Ascending aorta (tissue), 2 donors: Measurements from ENCODE around the gene MYH9. TPM values are rescaled to one million over a fixed set of nuclear protein-coding genes. Genes with fewer than 3 reads are reported as not detected.

Experiments used
- DNase-seq, 2 donors: peaks; one replicate each; pipeline ENCODE4 v3.0.0-alpha.2; 2019; ENCODE audit warnings: low spot score in 2 of 2
- H3K27ac ChIP-seq, 2 donors: fragments of 200-600 bp; sonication (generic); one replicate each; pipeline ENCODE4 v1.5.1; 2016 to 2017; ENCODE audit warnings: mild to moderate bottlenecking in 1 of 2
- H3K27me3 ChIP-seq: fragments of 200-600 bp; sonication (generic); one replicate; pipeline ENCODE4 v1.5.1; 2017
- H3K36me3 ChIP-seq, 2 donors: fragments of 200-600 bp; sonication (generic); one replicate each; pipeline ENCODE4 v1.5.1; 2016
- H3K4me1 ChIP-seq, 2 donors: fragments of 200-600 bp; sonication (generic); one replicate each; pipeline ENCODE4 v1.5.1; 2016 to 2017; ENCODE audit warnings: mild to moderate bottlenecking in 1 of 2
- H3K4me3 ChIP-seq, 2 donors: fragments of 200-600 bp; sonication (generic); one replicate each; pipeline ENCODE4 v1.5.1; 2016 to 2017; ENCODE audit warnings: mild to moderate bottlenecking in 1 of 2
- H3K9me3 ChIP-seq, 2 donors: fragments of 200-600 bp; sonication (generic); one replicate each; pipeline ENCODE4 v1.5.1; 2016
- intact Hi-C: fragments of 100-400 bp; cut with DNase I; formaldehyde crosslinking; loops from one replicate; pipeline ENCODE4 v1.15.1; 2023
- total RNA-seq: library from RNA; depleted of rRNA; stranded (reverse); fragments of >200 nt; gene quantifications from one replicate; pipeline ENCODE4 v1.1.0, GENCODE V29; 2016
- TF ChIP-seq, protein P1 (sequence below), 3 experiments: fragments of 200-600 bp in 2 of 3; fragments of 450-650 bp in 1 of 3; sonication (generic) in 2 of 3; IDR thresholded peaks; one replicate each; pipeline ENCODE4 v1.5.1; 2016 to 2019; ENCODE audit warnings: antibody characterized with exemption in 3 of 3, mild to moderate bottlenecking in 1 of 3, moderate library complexity in 1 of 3

The MYH9 gene
- total RNA-seq, 1 donor from 2014 or later: 1,114 TPM

GRCh38 chr22:36375071-36375980 lies 12.4 kb downstream of the MYH9 start:
- peak overlapping the region in 1 of 2 donors; percentile 54 for H3K4me3 ChIP-seq
- peak overlapping the region; percentile 92 to 99 for H3K27ac ChIP-seq
- H3K36me3 ChIP-seq: peaks cover 13 to 19% of the 10 kb centered on the region in 2 donors
- no peaks in the 10 kb centered on the region for H3K9me3 ChIP-seq
- intact Hi-C loops: no loop called here
- TF ChIP-seq, protein P1, sequence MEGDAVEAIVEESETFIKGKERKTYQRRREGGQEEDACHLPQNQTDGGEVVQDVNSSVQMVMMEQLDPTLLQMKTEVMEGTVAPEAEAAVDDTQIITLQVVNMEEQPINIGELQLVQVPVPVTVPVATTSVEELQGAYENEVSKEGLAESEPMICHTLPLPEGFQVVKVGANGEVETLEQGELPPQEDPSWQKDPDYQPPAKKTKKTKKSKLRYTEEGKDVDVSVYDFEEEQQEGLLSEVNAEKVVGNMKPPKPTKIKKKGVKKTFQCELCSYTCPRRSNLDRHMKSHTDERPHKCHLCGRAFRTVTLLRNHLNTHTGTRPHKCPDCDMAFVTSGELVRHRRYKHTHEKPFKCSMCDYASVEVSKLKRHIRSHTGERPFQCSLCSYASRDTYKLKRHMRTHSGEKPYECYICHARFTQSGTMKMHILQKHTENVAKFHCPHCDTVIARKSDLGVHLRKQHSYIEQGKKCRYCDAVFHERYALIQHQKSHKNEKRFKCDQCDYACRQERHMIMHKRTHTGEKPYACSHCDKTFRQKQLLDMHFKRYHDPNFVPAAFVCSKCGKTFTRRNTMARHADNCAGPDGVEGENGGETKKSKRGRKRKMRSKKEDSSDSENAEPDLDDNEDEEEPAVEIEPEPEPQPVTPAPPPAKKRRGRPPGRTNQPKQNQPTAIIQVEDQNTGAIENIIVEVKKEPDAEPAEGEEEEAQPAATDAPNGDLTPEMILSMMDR (IDR thresholded peaks at IDR 0.05): no peak
- peaks cover 64 to 98% of the 10 kb centered on the region in 2 donors for H3K4me1 ChIP-seq
- no peak for DNase-seq
- no peaks in the 10 kb centered on the region for H3K27me3 ChIP-seq

DNA sequence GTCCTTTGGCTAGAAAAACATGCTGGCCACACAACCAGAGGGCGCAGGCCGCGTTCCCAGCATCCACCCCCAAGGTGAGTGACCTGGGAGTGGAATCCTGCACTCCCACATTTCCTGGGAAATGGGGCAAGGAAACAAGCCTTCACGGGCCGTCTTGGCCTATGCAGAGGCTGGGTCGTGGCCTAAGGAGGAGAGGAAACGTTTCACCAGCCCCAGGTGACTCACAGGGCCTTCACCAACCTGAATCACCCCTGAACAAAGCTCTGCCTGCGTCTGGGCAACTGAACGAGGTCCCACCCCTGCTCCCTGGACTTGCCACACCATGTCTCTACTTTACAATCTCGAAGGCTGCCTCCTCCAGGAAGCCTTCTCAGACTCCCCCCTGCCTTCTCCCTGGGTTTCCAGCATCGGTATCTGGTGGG lies 13.2 kb downstream of the MYH9 start:
- intact Hi-C loops: no loop called here
- Histone ChIP-seq H3K27ac (peak overlapping the region; percentile 92 to 99), H3K4me1 (peaks cover 66 to 98% of the 10 kb centered on the region in 2 donors), H3K27me3 (no peaks in the 10 kb centered on the region), H3K36me3 (peaks cover 13 to 19% of the 10 kb centered on the region in 2 donors), H3K4me3 (peak overlapping the region in 1 of 2 donors; percentile 54), H3K9me3 (no peaks in the 10 kb centered on the region)
- peak in 1 of 2 donors; percentile 84 for DNase-seq
- TF ChIP-seq, protein P1 (IDR thresholded peaks at IDR 0.05): no peak

DNA sequence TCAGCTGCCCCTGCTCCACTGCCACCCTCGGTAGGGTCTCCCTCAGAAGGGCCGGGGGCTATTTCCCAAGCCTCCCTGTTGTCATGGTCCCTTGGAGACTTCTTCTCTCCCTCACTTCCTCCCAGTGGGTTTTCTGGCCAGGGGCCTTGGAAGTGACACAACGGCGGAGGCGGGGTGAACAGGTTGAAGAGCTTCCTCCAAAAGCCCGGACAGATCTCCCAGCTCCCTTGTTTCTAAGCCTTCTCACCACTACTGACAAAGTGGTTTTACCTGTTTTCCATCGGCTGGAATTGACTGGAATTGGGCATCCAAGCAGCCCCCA lies 14.5 kb downstream of the MYH9 start:
- TF ChIP-seq, protein P1 (IDR thresholded peaks at IDR 0.05): no peak
- peak overlapping the region; percentile 92 to 99 for H3K27ac ChIP-seq
- peaks cover 15 to 16% of the 10 kb centered on the region in 2 donors for H3K36me3 ChIP-seq
- no peaks in the 10 kb centered on the region for H3K9me3 ChIP-seq
- DNase-seq: no peak
- no peaks in the 10 kb centered on the region for H3K27me3 ChIP-seq
- intact Hi-C loops: no loop called here
- H3K4me1 ChIP-seq: peaks cover 72 to 98% of the 10 kb centered on the region in 2 donors
- peak overlapping the region; percentile 7 to 54 for H3K4me3 ChIP-seq

DNA sequence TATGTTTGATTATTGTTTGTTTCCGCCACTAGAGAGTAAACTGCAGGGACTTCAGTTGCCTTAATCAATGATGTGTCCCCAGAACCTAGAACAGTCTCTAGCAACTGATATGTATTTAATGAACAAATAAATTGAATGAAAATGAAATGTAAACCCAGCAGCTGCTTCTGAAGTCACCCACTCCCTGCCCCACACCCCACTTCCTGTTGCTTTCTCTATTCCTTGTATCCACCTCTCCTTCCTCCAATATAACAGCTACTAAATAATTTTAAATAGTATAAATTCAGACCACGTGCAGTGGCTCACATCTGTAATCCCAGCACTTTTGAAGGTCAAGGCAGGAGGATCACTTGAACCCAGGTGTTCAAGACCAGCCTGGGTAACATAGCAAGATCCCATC lies 15.8 kb downstream of the MYH9 start:
- intact Hi-C loops: no loop called here
- H3K4me1 ChIP-seq: peaks cover 73 to 98% of the 10 kb centered on the region in 2 donors
- H3K27me3 ChIP-seq: no peaks in the 10 kb centered on the region
- TF ChIP-seq, protein P1 (IDR thresholded peaks at IDR 0.05): no peak
- H3K4me3 ChIP-seq: peak overlapping the region in 1 of 2 donors; percentile 54
- no peaks in the 10 kb centered on the region for H3K9me3 ChIP-seq
- H3K36me3 ChIP-seq: peaks cover 15 to 22% of the 10 kb centered on the region in 2 donors
- peak overlapping the region; percentile 92 to 99 for H3K27ac ChIP-seq
- DNase-seq: no peak

GRCh38 chr22:36369922-36370791 lies 17.6 kb downstream of the MYH9 start:
- peak overlapping the region; percentile 30 to 54 for H3K4me3 ChIP-seq
- TF ChIP-seq, protein P1 (IDR thresholded peaks at IDR 0.05): no peak
- DNase-seq: no peak
- no peaks in the 10 kb centered on the region for H3K27me3 ChIP-seq
- peaks cover 74 to 100% of the 10 kb centered on the region in 2 donors for H3K4me1 ChIP-seq
- peaks cover 10 to 16% of the 10 kb centered on the region in 2 donors for H3K36me3 ChIP-seq
- no peaks in the 10 kb centered on the region for H3K9me3 ChIP-seq
- H3K27ac ChIP-seq: peak overlapping the region; percentile 92 to 99
- intact Hi-C loops: no loop called here
